ENCODE data around the gene ABCA4. TPM values are rescaled to one million over a fixed set of nuclear protein-coding genes. Genes with fewer than 3 reads are reported as not detected.

ABCA4 gene
- total and polyA plus RNA-seq, 2 of the 8 experiments (the other 6 are each of a cell fraction or from before 2014, with no cell fraction given) = 0.06 TPM; not detected in 1

DNA sequence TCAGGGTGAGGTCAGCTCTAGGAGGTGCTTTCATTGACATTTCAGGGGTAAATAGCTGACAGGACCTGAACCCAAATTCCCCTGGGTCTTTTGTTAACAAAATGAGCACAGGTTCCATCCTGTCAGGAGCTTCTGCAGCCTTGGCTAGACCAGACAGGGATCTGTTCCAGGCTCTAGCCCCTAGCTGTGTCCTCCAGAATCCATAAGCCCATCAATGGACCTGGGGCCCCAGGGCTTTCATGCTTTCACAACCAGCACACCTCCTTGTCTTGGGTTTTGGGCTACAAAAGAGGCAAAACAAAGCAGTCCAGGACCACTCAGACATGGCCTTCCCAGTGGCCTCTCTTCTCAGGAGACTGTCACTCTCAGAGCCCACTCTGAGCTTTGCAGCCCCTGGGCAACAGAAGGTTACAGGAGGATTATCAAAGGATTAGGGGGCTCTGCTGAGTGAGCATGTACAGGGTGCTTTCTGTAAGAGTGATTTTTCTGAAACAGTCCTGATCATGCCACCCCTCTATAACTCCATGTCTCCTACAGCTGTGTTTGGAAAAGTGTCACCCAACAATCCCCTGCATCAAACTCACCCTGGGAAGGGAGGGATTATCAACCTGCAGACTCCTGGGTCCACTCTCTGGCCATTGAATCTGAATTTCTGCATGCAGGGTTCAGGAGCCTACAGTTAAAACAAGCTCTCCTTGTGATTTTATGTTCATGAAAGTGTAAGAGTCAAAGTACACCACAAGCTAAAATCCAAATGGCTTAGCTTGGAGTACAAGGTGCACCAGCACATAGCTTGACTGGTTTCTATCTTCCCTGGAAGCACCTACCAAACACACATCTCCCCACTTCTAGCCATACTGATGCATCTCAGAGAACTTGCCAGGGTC is 144.0 kb downstream of the ABCA4 start:
- ChIA-PET CTCF (ENCODE audit: partially characterized antibody) (interaction anchor here (0.8 to 8.8 kb wide), 4 partner anchors 10 to 227 kb away, joined by 3 to 66 read pairs (median 4); no protein-coding TSS in a partner anchor), POLR2A (ENCODE audit: partially characterized antibody) (interaction anchor here (1.2 kb wide), 1 partner anchor 36 kb away, joined by 4 read pairs; no protein-coding TSS in a partner anchor)
- no peaks in the 10 kb centered on the region for H3K79me1 ChIP-seq (ENCODE audit: low read depth, low read length)
- no peaks in the 10 kb centered on the region for H3K23me2 ChIP-seq (ENCODE audit: low read depth, low read length)
- H3K4ac ChIP-seq (replicated peaks; ENCODE audit: insufficient read length, low read depth, low read length) = no peak overlapping the region
- no peak overlapping the region for H3K9ac ChIP-seq (replicated peaks in 1 of 4; ENCODE audit: extremely low read depth in 1 of 4, low read depth in 3 of 4, low read length in 3 of 4)
- no peak overlapping the region for H3K18ac ChIP-seq (ENCODE audit: extremely low read depth, low read length)
- H3K27me3 ChIP-seq (replicated peaks in 1 of 4; ENCODE audit: control insufficient read depth in 3 of 4, extremely low read depth in 1 of 4, insufficient read depth in 3 of 4, low read length in 3 of 4) = no peaks in the 10 kb centered on the region
- no peak overlapping the region for H2BK12ac ChIP-seq (ENCODE audit: low read depth, low read length)
- FAIRE-seq = no peak
- no peaks in the 10 kb centered on the region for H4K20me1 ChIP-seq (replicated peaks in 1 of 2; ENCODE audit: control insufficient read depth in 1 of 2, insufficient read depth in 2 of 2, low read length in 2 of 2)
- TF ChIP-seq HDAC2 (IDR thresholded peaks at IDR 0.05; ENCODE audit: borderline replicate concordance in 1 of 2, low read depth in 2 of 2, low read length in 2 of 2) (no peak), CTBP2 (IDR thresholded peaks at IDR 0.05; ENCODE audit: borderline replicate concordance, insufficient read depth, insufficient read length, low read length) (no peak), TAF7 (optimal IDR thresholded peaks at IDR 0.05; ENCODE audit: borderline replicate concordance, low read depth, low read length) (no peak), KDM5A (IDR thresholded peaks at IDR 0.05; ENCODE audit: low read length) (no peak), SP2 (IDR thresholded peaks at IDR 0.05; ENCODE audit: low read length) (no peak), CEBPB (IDR thresholded peaks at IDR 0.05; ENCODE audit: low read depth, low read length) (no peak)
- H4K8ac ChIP-seq (ENCODE audit: extremely low read depth, insufficient read depth, low read length) = no peak overlapping the region
- no peak overlapping the region for H3K4me2 ChIP-seq (ENCODE audit: insufficient read depth in 1 of 2, low read depth in 2 of 2, low read length in 2 of 2)
- H2AFZ ChIP-seq (ENCODE audit: low read length) = no peak overlapping the region
- H2BK20ac ChIP-seq (ENCODE audit: low read length) = no peak overlapping the region
- H2BK5ac ChIP-seq (ENCODE audit: low read depth, low read length) = no peak overlapping the region
- H4K91ac ChIP-seq (replicated peaks; ENCODE audit: insufficient read length, low read length) = no peak overlapping the region
- no peaks in the 10 kb centered on the region for H3K9me3 ChIP-seq (ENCODE audit: insufficient read depth in 2 of 2, low read depth in 1 of 2, low read length in 1 of 2)
- peaks cover 1 to 10% (median 6%) of the 10 kb centered on the region in 4 experiments; a peak in 6 of 7 replicates for H3K4me1 ChIP-seq (replicated peaks in 1 of 4; ENCODE audit: control insufficient read depth in 3 of 4, insufficient read depth in 4 of 4, low read length in 3 of 4)
- no peak overlapping the region for H3K56ac ChIP-seq (replicated peaks; ENCODE audit: insufficient read length, low read depth, low read length)
- DNase-seq (ENCODE audit: low read depth in 1 of 2, low spot score in 2 of 2) = no peak
- no peak overlapping the region for H3K14ac ChIP-seq (ENCODE audit: insufficient read length)
- H3K27ac ChIP-seq (ENCODE audit: low read depth, low read length) = no peak overlapping the region
- H2BK120ac ChIP-seq (replicated peaks; ENCODE audit: low read depth, low read length) = no peak overlapping the region
- no peak overlapping the region for H2AK5ac ChIP-seq (ENCODE audit: low read depth, low read length)
- no peak overlapping the region for H4K5ac ChIP-seq (ENCODE audit: insufficient read length, low read depth, low read length)
- no peak overlapping the region for H3K23ac ChIP-seq (ENCODE audit: insufficient read length)
- H3K79me2 ChIP-seq (ENCODE audit: control insufficient read depth in 1 of 2, insufficient read depth in 2 of 2, low read length in 2 of 2) = no peaks in the 10 kb centered on the region
- H2BK15ac ChIP-seq (ENCODE audit: low read length) = no peak overlapping the region
- H3K4me3 ChIP-seq (ENCODE audit: extremely low read depth in 1 of 4, insufficient read depth in 2 of 4, low read depth in 3 of 4, low read length in 4 of 4) = no peak overlapping the region
- H3K36me3 ChIP-seq (ENCODE audit: control insufficient read depth in 2 of 4, insufficient read depth in 4 of 4, low read length in 3 of 4) = no peaks in the 10 kb centered on the region
